ENCODE results near the gene NSMF. TPM values are rescaled to one million over a fixed set of nuclear protein-coding genes. Genes with fewer than 3 reads are reported as not detected.

NSMF gene
- polyA plus RNA-seq, 1 donor (not counting 4 experiments of a cell fraction or from before 2014, with no cell fraction given) = 29.5 TPM

DNA sequence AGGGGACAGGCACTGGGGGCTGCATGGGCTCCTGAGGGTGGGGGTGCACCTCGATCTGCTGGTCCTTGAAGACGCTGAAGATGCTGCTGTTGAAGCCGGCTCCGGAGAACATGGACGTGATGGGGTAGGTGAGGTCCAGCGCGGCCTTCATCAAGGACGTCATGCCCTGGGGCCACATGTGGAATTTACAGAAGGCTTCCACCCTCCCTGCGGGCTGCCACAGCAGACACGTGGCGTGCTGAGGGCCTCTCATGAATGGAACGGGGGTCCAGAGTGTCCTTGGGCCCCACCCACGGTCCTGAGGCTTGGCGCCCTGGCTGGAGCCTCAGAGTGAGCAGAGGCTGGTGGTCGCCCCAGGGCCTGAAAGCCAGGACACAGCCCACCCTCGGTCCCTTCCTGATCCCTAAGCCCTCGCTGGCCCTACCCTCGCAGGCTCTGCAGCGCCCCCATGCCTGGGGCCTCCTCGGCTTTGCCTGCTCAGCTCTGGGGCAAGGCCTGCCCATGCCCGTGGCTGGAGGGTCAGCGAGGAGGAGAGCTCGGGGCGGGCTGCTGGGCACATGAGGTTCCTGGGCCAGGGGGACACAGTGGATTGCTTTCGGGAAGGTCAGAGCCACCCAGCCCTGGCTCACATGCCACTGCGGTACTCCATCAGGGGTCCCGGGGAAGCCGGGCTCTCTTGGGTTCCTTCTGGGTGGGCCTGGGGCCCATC, 5.3 kb upstream of the NSMF start:
- DNase-seq (ENCODE audit: low read depth, low spot score) = no peak
- dilution Hi-C loops (cut with MboI; ENCODE audit: extremely low pct_ligation_motif_present, low sequenced_read_pairs) = no loop called here

DNA sequence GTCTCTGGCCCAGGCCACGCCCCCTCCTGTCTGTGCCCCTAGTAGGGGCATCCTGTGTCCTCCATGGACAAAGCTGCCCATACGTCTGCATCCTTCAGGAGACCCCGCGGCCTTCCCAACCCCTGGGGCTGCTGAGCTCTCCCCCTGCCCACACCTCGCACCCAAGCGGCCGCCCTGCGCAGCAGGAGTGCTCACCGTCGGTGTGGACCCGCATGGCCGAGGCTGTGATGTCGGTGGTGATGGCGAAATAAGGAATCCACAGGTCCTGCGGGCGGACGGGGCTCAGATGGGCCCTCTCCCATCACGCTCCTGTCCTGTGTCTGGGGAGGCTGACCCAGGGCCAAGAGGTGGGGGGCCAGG, 4.8 kb upstream of the NSMF start:
- Histone ChIP-seq H3K4me1 (ENCODE audit: control insufficient read depth, extremely low read depth, insufficient read depth, low read length) (peaks cover 4% of the 10 kb centered on the region), H3K27ac (ENCODE audit: control insufficient read depth, insufficient read depth, low read length) (no peak overlapping the region), H3K4me3 (ENCODE audit: control insufficient read depth in 2 of 3, extremely low read depth in 1 of 3, insufficient read depth in 2 of 3, low read depth in 1 of 3, low read length in 3 of 3) (no peak overlapping the region), H3K9me1 (ENCODE audit: control insufficient read depth, extremely low read depth, insufficient read depth, low read length) (no peaks in the 10 kb centered on the region), H3K9me3 (ENCODE audit: control insufficient read depth, low read depth, low read length) (no peaks in the 10 kb centered on the region), H3K9ac (ENCODE audit: control insufficient read depth, extremely low read depth, insufficient read depth, low read length) (no peak overlapping the region), H3K27me3 (ENCODE audit: control insufficient read depth, extremely low read depth, insufficient read depth, low read length) (peaks cover 15% of the 10 kb centered on the region), H3K79me2 (ENCODE audit: control insufficient read depth, insufficient read depth, low read length) (no peaks in the 10 kb centered on the region), H3K36me3 (ENCODE audit: control insufficient read depth in 2 of 2, extremely low read depth in 1 of 2, insufficient read depth in 2 of 2, low read length in 2 of 2) (no peaks in the 10 kb centered on the region), H4K20me1 (ENCODE audit: control insufficient read depth, extremely low read depth, insufficient read depth, low read length) (no peaks in the 10 kb centered on the region), H3K4me2 (ENCODE audit: control insufficient read depth, extremely low read depth, insufficient read depth, low read depth, low read length) (no peak overlapping the region), H2AFZ (ENCODE audit: control insufficient read depth, low read length) (no peak overlapping the region)
- FAIRE-seq (no peak), DNase-seq (ENCODE audit: low read depth, low spot score) (no peak)
- dilution Hi-C loops (cut with MboI; ENCODE audit: extremely low pct_ligation_motif_present, low sequenced_read_pairs) = no loop called here
- TF ChIP-seq CTCF (optimal IDR thresholded peaks at IDR 0.05 in 1 of 3, IDR thresholded peaks at IDR 0.05 in 1 of 3, conservative IDR thresholded peaks at IDR 0.05 in 1 of 3; ENCODE audit: extremely low read depth in 1 of 3, insufficient read depth in 2 of 3, low read length in 3 of 3) = no peak
- no peak for TF ChIP-seq EZH2 (IDR thresholded peaks at IDR 0.05; ENCODE audit: low read length)

More for the DNA sequence above, 5.3 kb upstream of the NSMF start:
- H3K9me1 ChIP-seq (ENCODE audit: control insufficient read depth, extremely low read depth, insufficient read depth, low read length) = no peaks in the 10 kb centered on the region
- H4K20me1 ChIP-seq (ENCODE audit: control insufficient read depth, extremely low read depth, insufficient read depth, low read length) = no peaks in the 10 kb centered on the region
- no peaks in the 10 kb centered on the region for H3K79me2 ChIP-seq (ENCODE audit: control insufficient read depth, insufficient read depth, low read length)
- no peak overlapping the region for H3K4me2 ChIP-seq (ENCODE audit: control insufficient read depth, extremely low read depth, insufficient read depth, low read depth, low read length)
- H3K27ac ChIP-seq (ENCODE audit: control insufficient read depth, insufficient read depth, low read length) = no peak overlapping the region
- H3K4me1 ChIP-seq (ENCODE audit: control insufficient read depth, extremely low read depth, insufficient read depth, low read length) = peaks cover 2% of the 10 kb centered on the region
- FAIRE-seq = no peak
- no peak overlapping the region for H3K9ac ChIP-seq (ENCODE audit: control insufficient read depth, extremely low read depth, insufficient read depth, low read length)
- peaks cover 15% of the 10 kb centered on the region for H3K27me3 ChIP-seq (ENCODE audit: control insufficient read depth, extremely low read depth, insufficient read depth, low read length)
- TF ChIP-seq EZH2 (IDR thresholded peaks at IDR 0.05; ENCODE audit: low read length) (no peak), CTCF (optimal IDR thresholded peaks at IDR 0.05 in 1 of 3, IDR thresholded peaks at IDR 0.05 in 1 of 3, conservative IDR thresholded peaks at IDR 0.05 in 1 of 3; ENCODE audit: extremely low read depth in 1 of 3, insufficient read depth in 2 of 3, low read length in 3 of 3) (no peak)
- no peak overlapping the region for H3K4me3 ChIP-seq (ENCODE audit: control insufficient read depth in 2 of 3, extremely low read depth in 1 of 3, insufficient read depth in 2 of 3, low read depth in 1 of 3, low read length in 3 of 3)
- no peak overlapping the region for H2AFZ ChIP-seq (ENCODE audit: control insufficient read depth, low read length)
- H3K36me3 ChIP-seq (ENCODE audit: control insufficient read depth in 2 of 2, extremely low read depth in 1 of 2, insufficient read depth in 2 of 2, low read length in 2 of 2) = no peaks in the 10 kb centered on the region
- H3K9me3 ChIP-seq (ENCODE audit: control insufficient read depth, low read depth, low read length) = no peaks in the 10 kb centered on the region

Data from keratinocyte (primary cell).